Neural progenitor cell (in vitro differentiated cells): Measurements from ENCODE around the gene TBXAS1.

ENCODE experiments used
- EZH2 ChIP-seq: fragments of 200-600 bp; sonication (generic); IDR thresholded peaks from 2 replicates; pipeline ENCODE4 v1.6.1; 2017; ENCODE audit warnings: antibody characterized with exemption, mild to moderate bottlenecking, moderate library complexity
- EZH2phosphoT487 ChIP-seq: fragments of 200-600 bp; sonication (generic); IDR thresholded peaks from 2 replicates; pipeline ENCODE4 v1.6.1; 2017; ENCODE audit warnings: antibody characterized with exemption
- TF ChIP-seq, protein P1 (sequence below): fragments of 200-600 bp; sonication (generic); IDR thresholded peaks from 2 replicates; pipeline ENCODE4 v1.5.1; 2017; ENCODE audit warnings: antibody characterized with exemption, mild to moderate bottlenecking

DNA sequence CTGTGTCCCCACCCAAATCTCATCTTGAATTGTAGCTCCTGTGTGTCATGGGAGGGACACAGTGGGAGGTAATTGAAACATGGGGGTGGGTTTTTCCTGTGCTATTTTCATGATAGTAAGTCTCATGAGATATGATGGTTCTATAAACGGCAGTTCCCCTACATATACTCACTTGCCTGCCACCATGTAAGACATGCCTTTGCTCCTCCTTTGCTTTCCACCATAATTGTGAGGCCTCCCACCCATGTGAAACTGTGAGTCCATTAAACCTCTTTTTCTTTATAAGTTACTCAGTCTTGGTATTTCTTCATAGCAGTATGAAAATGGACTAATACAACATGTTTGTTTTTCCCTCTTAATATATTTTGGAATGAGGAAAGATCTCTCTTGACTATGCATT lies 24.5 kb upstream of the TBXAS1 start:
- TF ChIP-seq, protein P1, sequence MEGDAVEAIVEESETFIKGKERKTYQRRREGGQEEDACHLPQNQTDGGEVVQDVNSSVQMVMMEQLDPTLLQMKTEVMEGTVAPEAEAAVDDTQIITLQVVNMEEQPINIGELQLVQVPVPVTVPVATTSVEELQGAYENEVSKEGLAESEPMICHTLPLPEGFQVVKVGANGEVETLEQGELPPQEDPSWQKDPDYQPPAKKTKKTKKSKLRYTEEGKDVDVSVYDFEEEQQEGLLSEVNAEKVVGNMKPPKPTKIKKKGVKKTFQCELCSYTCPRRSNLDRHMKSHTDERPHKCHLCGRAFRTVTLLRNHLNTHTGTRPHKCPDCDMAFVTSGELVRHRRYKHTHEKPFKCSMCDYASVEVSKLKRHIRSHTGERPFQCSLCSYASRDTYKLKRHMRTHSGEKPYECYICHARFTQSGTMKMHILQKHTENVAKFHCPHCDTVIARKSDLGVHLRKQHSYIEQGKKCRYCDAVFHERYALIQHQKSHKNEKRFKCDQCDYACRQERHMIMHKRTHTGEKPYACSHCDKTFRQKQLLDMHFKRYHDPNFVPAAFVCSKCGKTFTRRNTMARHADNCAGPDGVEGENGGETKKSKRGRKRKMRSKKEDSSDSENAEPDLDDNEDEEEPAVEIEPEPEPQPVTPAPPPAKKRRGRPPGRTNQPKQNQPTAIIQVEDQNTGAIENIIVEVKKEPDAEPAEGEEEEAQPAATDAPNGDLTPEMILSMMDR, result no peak
- no peak for TF ChIP-seq EZH2phosphoT487
- no peak for TF ChIP-seq EZH2
